Stomach (tissue), 4 donors: Measurements from ENCODE around the gene UNC45B.

Experiments
- EP300 ChIP-seq: sonication (generic); formaldehyde crosslinking; IDR thresholded peaks from one replicate; pipeline ENCODE4 v1.6.1; 2017; ENCODE audit warnings: antibody characterized with exemption
- POLR2A ChIP-seq, 4 donors: fragments of 450-650 bp; IDR thresholded peaks; one replicate each; pipeline ENCODE4 v1.6.1; 2016; ENCODE audit warnings: antibody characterized with exemption in 4 of 4, control low read depth in 2 of 4, mild to moderate bottlenecking in 1 of 4, moderate library complexity in 1 of 4
- POLR2AphosphoS5 ChIP-seq, 3 donors: sonication (generic); formaldehyde crosslinking; IDR thresholded peaks; one replicate each; pipeline ENCODE4 v1.6.1; 2016; ENCODE audit warnings: antibody characterized with exemption in 3 of 3
- TF ChIP-seq, protein P1 (sequence below), 7 experiments: fragments of 450-650 bp in 4 of 7; fragments of 200-600 bp in 3 of 7; sonication (generic) in 3 of 7; IDR thresholded peaks; one replicate each; pipeline ENCODE4 v1.5.1; 2016 to 2019; ENCODE audit warnings: antibody characterized with exemption in 7 of 7, control low read depth in 2 of 7, mild to moderate bottlenecking in 1 of 7

DNA sequence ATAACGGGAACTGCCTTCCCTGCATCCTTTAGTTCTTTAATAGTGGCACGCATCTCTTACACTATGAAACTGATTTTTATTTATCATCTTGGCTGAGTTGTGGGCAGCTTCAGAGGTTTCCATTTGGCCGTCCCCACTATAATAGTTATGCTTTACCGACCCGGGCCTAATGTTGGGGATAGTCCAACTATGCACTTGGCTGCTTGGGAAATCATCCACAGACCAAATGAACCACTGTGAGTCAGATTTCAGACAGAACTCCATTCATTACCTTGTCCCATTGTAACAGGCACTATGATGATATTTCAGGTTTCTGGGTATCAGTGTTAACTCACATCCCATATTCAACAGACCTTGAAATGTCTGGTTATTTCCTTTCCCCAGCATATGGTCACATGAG is 89.2 kb downstream of the UNC45B start:
- TF ChIP-seq POLR2AphosphoS5 (IDR thresholded peaks at IDR 0.05) (no peak), POLR2A (IDR thresholded peaks at IDR 0.05) (no peak), EP300 (no peak)
- TF ChIP-seq, protein P1, sequence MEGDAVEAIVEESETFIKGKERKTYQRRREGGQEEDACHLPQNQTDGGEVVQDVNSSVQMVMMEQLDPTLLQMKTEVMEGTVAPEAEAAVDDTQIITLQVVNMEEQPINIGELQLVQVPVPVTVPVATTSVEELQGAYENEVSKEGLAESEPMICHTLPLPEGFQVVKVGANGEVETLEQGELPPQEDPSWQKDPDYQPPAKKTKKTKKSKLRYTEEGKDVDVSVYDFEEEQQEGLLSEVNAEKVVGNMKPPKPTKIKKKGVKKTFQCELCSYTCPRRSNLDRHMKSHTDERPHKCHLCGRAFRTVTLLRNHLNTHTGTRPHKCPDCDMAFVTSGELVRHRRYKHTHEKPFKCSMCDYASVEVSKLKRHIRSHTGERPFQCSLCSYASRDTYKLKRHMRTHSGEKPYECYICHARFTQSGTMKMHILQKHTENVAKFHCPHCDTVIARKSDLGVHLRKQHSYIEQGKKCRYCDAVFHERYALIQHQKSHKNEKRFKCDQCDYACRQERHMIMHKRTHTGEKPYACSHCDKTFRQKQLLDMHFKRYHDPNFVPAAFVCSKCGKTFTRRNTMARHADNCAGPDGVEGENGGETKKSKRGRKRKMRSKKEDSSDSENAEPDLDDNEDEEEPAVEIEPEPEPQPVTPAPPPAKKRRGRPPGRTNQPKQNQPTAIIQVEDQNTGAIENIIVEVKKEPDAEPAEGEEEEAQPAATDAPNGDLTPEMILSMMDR (IDR thresholded peaks at IDR 0.05): no peak
